Nasal cavity respiratory epithelium epithelial cell of viscerocranial mucosa (primary cell): ENCODE data around the gene NXNL1. TPM values are rescaled to one million over a fixed set of nuclear protein-coding genes. Genes with fewer than 3 reads are reported as not detected.

ENCODE experiments used
- total RNA-seq: library from RNA; depleted of rRNA; stranded (reverse); fragments of >200 nt; gene quantifications from 2 replicates; pipeline ENCODE4 v1.2.3, GENCODE V29; 2014

NXNL1 gene, protein sequence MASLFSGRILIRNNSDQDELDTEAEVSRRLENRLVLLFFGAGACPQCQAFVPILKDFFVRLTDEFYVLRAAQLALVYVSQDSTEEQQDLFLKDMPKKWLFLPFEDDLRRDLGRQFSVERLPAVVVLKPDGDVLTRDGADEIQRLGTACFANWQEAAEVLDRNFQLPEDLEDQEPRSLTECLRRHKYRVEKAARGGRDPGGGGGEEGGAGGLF
- not detected in 2 replicates for total RNA-seq

DNA sequence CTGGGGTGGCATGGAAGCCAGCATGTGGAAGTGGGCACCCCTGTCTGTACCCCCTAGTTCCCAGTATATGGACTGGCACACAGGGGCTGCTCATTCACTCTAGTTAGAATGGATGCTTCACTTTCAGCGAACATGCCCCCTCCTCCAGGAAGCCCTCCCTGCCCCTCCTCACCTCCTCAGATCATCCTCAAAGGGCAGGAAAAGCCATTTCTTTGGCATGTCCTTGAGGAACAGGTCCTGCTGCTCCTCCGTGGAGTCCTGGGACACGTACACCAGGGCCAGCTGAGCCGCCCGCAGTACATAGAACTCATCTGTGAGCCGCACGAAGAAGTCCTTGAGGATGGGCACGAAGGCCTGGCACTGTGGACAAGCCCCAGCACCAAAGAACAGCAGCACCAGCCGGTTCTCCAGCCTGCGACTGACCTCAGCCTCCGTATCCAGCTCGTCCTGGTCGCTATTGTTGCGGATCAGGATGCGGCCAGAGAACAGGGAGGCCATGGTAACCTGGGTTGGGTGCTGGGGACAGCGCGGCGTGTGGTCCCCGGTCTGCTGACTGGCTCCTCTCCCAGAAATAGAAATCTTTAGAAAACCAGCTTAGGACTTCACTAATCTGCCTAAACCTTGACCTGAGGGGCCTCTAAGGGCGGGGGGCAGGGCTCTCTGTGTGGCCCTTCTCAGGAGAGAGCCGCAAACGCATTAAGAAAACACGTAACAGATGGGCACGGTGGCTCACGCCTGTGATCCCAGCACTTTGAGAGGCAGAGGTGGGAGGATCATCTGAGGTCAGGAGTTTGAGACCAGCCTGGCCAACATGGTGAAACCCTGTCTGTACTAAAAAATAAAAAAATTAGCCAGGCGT is at the start of gene NXNL1:
Gene NXNL1, minus strand, starts transcription at position 555 of the 859 bp plus-strand sequence. Its CDS starts 57 bp downstream, at position 498.

DNA sequence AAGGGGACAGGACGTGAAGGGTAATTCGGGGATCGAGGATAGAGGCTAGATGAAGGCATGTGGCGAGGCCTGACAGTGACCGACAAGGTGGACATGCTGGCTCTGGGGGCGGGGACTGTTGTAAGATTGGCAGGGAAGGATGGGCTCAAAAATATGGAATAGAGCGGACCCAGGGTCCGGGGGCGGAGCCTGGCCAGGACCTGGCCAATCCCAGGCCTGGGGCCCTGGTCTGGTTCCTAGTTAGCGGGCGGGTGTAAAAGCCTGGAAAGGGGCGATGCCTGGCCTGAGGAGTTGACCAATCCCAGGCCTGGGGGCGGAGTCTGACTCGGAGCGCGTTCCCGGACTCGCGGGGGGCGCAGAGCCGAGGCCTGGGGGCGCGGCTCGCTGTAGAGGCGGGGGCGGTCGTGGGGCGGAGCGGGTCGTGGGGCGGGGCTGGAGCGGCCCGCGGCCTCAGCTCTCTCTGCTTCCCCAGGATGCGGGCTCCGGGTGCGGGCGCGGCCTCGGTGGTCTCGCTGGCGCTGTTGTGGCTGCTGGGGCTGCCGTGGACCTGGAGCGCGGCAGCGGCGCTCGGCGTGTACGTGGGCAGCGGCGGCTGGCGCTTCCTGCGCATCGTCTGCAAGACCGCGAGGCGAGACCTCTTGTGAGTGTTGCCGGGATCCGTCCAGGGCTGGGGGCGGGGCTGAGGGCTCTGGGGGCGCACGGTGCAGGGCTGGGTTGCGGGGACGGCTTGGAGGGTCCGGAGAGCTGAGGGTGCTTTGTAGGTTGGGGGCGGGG is 9.5 kb upstream of the NXNL1 start, which contains the start of gene SLC27A1:
Gene SLC27A1, plus strand, starts transcription at position 457 of the 774 bp plus-strand sequence. Its CDS starts 17 bp downstream, at position 474.

DNA sequence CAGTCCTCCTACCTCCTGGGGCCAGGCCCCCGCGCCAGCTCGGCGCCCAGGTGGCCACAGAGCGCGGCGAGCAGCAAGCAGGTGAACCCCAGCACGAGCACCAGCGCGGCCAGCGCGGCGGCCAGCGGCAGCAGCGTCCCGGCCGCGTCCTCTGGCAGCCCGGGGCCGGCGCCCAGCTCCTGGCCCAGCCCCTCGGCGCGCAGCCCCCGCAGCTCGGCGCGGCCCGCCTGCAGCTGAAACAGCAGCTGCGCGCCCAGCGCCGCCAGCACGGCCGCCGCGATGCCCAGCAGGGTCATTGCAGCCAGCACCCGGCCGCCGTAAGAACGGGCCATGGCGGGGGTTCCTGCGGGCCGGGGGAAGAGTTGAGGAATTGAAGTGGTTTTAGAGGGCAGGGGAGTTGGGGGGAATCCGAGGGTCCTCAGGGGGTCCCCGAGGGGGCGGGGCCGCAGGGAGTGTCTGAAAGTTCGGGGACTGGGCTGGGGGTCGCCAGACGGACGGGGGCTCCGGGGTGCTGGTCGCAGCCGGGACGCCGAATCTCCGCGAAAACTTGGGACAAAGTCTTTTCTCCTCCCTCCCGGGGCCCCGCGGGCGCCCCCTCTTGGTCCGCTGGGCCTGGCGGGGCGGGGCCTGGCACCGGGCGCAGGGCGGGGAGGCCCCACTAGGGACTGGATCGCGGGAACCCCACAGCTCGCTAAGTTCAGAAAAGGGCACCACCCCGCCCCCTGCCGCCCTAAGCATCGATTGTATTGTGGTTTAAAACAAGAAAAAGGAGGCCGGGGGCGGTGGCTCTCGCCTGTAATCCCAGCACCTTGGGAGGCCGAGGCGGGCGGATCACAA is 12.4 kb downstream of the NXNL1 start, which contains the start of gene TMEM221:
Gene TMEM221, minus strand, starts transcription at position 538 of the 837 bp plus-strand sequence. Its CDS starts 206 bp downstream, at position 332.

DNA sequence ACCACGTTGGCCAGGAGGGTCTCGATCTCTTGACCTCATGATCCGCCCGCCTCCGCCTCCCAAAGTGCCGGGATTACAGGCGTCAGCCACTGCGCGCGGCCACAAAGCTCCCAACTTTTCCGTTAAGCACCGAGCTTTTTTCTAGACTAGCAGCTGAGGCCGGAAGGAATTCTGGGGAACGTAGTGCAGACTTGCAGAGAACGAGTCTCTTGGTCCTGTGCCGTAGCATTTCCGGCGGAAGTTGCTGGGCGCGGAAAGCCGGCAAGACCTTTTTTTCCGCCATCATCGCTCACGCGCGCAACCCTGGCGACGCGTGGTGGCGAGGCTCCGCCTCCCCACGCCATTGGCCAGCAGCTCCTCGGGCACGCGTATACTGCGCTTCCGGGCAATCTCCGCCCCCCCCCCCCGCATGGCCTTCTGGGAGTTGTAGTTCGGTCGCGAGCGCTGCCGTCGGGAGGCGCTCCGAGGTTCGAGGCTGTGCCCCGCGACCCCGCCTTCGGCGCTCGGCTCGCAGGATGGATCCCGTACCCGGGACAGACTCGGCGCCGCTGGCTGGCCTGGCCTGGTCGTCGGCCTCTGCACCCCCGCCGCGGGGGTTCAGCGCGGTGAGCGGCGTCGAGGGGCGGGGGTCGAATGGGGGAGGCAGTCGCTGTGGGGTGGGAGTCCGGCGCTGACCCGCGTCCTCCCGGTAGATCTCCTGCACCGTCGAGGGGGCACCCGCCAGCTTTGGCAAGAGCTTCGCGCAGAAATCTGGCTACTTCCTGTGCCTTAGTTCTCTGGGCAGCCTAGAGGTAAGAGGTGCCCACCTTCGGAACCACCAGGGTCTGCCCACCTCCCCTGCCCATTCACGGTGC is 40.9 kb downstream of the NXNL1 start, which contains the start of gene MVB12A:
Gene MVB12A, plus strand, starts transcription at position 427 of the 854 bp plus-strand sequence. Its CDS starts 89 bp downstream, at position 516.

Other genes starting within 250 kb of the NXNL1 start
- 9.6 and 12.5 TPM in 2 replicates for gene USE1, start 245.6 kb downstream of the NXNL1 start, total RNA-seq
- gene OCEL1, start 234.7 kb downstream of the NXNL1 start, total RNA-seq, result 1.4 and 2.1 TPM in 2 replicates
- gene NR2F6, start 215.0 kb downstream of the NXNL1 start, total RNA-seq, result 68.0 and 99.5 TPM in 2 replicates
- gene USHBP1, start 196.2 kb downstream of the NXNL1 start, total RNA-seq, result not detected in 2 replicates
- gene BABAM1, start 193.5 kb downstream of the NXNL1 start, total RNA-seq, result 48.9 and 67.7 TPM in 2 replicates
- gene ANKLE1, start 179.0 kb downstream of the NXNL1 start, total RNA-seq, result 0.64 and 0.68 TPM in 2 replicates
- 7.5 and 13.8 TPM in 2 replicates for gene ABHD8, start 157.5 kb downstream of the NXNL1 start, total RNA-seq
- 42.2 and 55.4 TPM in 2 replicates for gene MRPL34, start 155.1 kb downstream of the NXNL1 start, total RNA-seq
- gene DDA1, start 151.4 kb downstream of the NXNL1 start, total RNA-seq, result 15.0 and 38.4 TPM in 2 replicates
- gene ANO8, start 126.1 kb downstream of the NXNL1 start, total RNA-seq, result 3.4 and 7.6 TPM in 2 replicates
- 20.8 and 25.2 TPM in 2 replicates for gene GTPBP3, start 123.4 kb downstream of the NXNL1 start, total RNA-seq
- not detected in 2 replicates for gene PLVAP, start 83.6 kb downstream of the NXNL1 start, total RNA-seq
- 0.07 TPM in 1 of 2 replicates, not detected in the other for gene CCDC194, start 66.7 kb downstream of the NXNL1 start, total RNA-seq
- 1.7 and 34.3 TPM in 2 replicates for gene BST2, start 55.3 kb downstream of the NXNL1 start, total RNA-seq
- 21.4 and 21.9 TPM in 2 replicates for gene MVB12A, start 40.9 kb downstream of the NXNL1 start, total RNA-seq
- 0.21 TPM in 1 of 2 replicates, not detected in the other for gene TMEM221, start 12.3 kb downstream of the NXNL1 start, total RNA-seq
- 6.5 and 19.6 TPM in 2 replicates for gene SLC27A1, start 9.6 kb upstream of the NXNL1 start, total RNA-seq
- gene PGLS, start 50.7 kb upstream of the NXNL1 start, total RNA-seq, result 42.0 and 66.7 TPM in 2 replicates
- gene COLGALT1, start 94.7 kb upstream of the NXNL1 start, total RNA-seq, result 68.4 and 102 TPM in 2 replicates
- gene UNC13A, start 227.4 kb upstream of the NXNL1 start, total RNA-seq, result under 0.01 and 0.14 TPM in 2 replicates